HG03342 (cell line): Measurements from ENCODE around the gene TRIAP1.
"Not testable (repeated sequence)": the region's sequence is repeated elsewhere in the genome, so short reads cannot be mapped to it uniquely, and the experiment has no call there.

Experiments used
- ATAC-seq: cut with Tn5 transposase; IDR thresholded peaks from one replicate; pipeline ENCODE4 v1.9.1; 2021; ENCODE audit warnings: mild to moderate bottlenecking, moderate library complexity; ENCODE audit not compliant: unreplicated experiment

The TRIAP1 gene

GRCh38 chr12:120468821-120469449 lies 22.8 kb upstream of the TRIAP1 start:
- peak; percentile 15 for ATAC-seq

- ATAC-seq: no peak
These were observed 22.2 kb upstream of the TRIAP1 start for GRCh38 chr12:120468325-120468820.

GRCh38 chr12:120467439-120467838 lies 21.3 kb upstream of the TRIAP1 start:
- ATAC-seq: no peak

GRCh38 chr12:120466560-120467315 lies 20.6 kb upstream of the TRIAP1 start:
- ATAC-seq: no peak

- ATAC-seq: no peak
These were observed 19.6 kb upstream of the TRIAP1 start for GRCh38 chr12:120465756-120466155.

GRCh38 chr12:120463712-120464111 lies 17.5 kb upstream of the TRIAP1 start:
- no peak for ATAC-seq

GRCh38 chr12:120462099-120462640 lies 16.0 kb upstream of the TRIAP1 start:
- ATAC-seq: no peak

- ATAC-seq: no peak
These were observed 14.0 kb upstream of the TRIAP1 start for GRCh38 chr12:120460157-120460556.

- ATAC-seq: no peak
These were observed 10.9 kb upstream of the TRIAP1 start for GRCh38 chr12:120457133-120457532.

GRCh38 chr12:120455302-120455701 lies 9.1 kb upstream of the TRIAP1 start:
- no peak for ATAC-seq

- ATAC-seq: peak; percentile 66
These were observed 7.8 kb upstream of the TRIAP1 start for GRCh38 chr12:120453977-120454376.

- no peak for ATAC-seq
These were observed 7.0 kb upstream of the TRIAP1 start for GRCh38 chr12:120453060-120453750.

GRCh38 chr12:120452524-120452923 lies 6.3 kb upstream of the TRIAP1 start:
- not testable (repeated sequence) for ATAC-seq

- ATAC-seq: no peak
These were observed 1.8 kb upstream of the TRIAP1 start for GRCh38 chr12:120447992-120448391.

- ATAC-seq: not testable (repeated sequence)
These were observed 627 bp upstream of the TRIAP1 start for GRCh38 chr12:120446844-120447178.

- no peak for ATAC-seq
These were observed 1.5 kb downstream of the TRIAP1 start for GRCh38 chr12:120444676-120445075.

- peak; percentile 36 for ATAC-seq
These were observed 6.4 kb downstream of the TRIAP1 start for GRCh38 chr12:120439646-120440247.

GRCh38 chr12:120438495-120439198 lies 7.5 kb downstream of the TRIAP1 start:
- no peak for ATAC-seq

GRCh38 chr12:120437735-120438494 lies 8.3 kb downstream of the TRIAP1 start, which contains the start of gene COX6A1:
Gene COX6A1 (plus strand): TSS chr12:120438113. CDS start chr12:120438127, 14 bp downstream.
- ATAC-seq: peak; percentile 97
